HG03442 (cell line): ENCODE data around the gene PHF19.

Experiments
- ATAC-seq: cut with Tn5 transposase; IDR thresholded peaks from one replicate; pipeline ENCODE4 v1.9.1; 2021; ENCODE audit warnings: mild to moderate bottlenecking, moderate library complexity; ENCODE audit not compliant: unreplicated experiment

PHF19 gene

DNA sequence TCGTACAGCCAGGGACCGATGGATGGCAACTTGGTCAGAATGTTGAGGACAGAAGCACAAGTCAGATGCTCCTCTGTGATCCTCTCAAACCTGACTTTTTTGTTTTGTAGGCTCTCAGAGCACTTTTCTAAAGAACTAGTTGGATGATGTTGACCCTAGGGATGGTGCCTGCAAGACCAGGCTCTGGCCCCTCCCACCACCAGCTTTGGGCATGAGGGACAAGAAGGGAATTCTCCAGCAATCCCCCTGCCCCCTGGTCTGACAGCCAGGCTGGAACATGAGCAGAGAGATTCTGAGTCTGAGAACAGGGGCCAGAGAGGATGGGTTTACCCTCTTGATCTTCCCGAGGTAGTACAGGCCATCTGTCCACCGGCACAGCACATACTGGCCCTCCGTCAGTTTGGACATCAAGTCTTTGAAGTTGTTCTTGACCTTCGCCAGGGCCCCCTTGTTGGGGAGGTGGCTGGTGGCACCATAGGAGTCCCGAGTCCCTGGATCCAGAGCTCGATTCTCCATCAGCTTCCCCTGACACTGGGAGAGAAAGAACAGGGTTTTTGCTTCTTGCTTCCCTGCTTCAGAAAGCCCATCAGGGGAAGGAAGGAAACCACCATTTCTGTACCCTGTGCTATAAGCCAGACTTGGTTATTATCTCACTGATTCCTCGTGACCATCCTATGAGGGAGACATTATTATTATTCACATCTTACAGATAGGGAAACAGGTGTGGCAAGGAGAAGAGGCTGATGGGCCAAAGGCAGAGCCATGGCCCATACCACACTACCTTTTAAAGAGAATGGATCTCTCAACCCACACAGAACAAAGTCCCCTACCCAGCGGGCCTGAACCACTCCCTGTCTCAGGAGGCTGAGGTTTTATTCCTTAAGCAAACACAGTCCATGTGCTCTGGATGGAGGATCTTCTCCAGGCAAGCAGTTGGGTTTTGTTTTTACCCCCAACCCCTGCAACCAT lies 2.5 kb downstream of the PHF19 start:
- ATAC-seq, result no peak

GRCh38 chr9:120873512-120873911 lies 3.5 kb downstream of the PHF19 start:
- ATAC-seq, result no peak

DNA sequence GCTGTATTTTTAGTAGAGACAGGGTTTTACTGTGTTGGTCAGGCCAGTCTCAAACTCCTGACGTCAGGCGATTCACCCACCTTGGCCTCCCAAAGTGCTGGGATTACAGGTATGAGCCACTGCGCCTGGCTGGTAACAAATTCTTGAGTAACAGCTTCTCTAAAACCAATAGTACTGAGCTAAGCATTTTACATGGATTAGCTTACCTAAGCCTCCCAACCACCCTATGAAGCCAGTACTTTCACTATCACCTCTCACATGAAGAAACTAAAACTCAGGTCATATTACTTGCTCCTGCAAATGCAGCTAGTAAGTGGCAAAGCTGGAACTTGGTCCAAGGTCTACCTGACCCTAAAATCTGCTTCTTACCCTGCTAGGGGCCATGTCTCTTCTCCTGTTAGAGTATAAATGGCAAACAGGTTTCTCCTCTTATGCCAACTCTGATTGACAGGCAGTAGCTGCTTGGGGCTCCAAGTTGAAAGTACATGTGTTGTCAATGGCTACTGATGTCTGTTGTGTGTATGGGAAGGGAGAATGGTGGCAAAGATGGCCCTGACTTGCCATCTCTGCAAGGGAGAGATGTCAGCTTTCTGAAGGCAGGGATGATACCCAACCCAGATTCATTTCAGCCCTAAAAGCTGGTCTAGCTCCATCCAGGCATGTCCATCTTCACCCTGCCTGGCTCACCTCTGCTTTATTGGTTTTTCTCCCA lies 4.0 kb downstream of the PHF19 start:
- ATAC-seq, result no peak

DNA sequence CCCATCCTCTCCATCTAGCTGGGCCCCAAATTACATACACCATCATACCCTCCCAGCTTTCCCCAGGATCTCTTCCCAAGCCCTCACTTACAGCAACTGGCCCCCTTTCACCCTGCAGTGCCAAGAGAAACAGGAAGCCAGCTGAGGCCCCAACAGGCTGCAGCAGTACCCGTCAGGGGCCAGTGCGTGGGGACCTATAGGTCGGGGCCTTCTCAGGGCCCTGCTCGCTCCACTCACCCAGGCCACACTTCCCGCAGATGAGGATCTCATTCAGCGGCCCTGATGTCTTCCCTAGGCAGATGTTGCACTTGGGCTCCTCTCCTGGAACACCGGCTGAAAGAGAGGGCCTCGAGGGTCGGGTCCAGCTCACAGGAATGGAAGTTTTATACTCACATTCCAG lies 6.8 kb downstream of the PHF19 start:
- ATAC-seq, result no peak

DNA sequence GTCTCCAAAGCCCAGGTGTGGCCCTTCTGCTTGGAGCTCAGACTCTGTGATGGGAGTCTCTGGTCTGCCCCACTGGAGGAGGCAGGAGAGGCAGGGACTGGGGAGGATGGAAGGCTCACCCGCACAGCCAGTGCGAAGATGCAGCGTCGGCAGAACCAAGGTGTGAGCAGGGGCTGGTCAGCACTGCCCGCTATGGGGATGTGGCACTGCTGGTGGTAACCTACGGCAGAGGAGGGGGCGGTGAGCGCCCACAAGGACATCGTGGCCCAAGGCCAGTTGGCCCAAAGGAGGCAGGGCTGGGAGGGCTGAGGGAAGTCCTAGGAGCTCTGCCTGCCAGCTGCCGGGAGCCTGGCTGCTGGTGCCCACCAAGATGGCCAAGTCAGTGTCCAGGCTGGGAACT lies 7.3 kb downstream of the PHF19 start:
- no peak for ATAC-seq

DNA sequence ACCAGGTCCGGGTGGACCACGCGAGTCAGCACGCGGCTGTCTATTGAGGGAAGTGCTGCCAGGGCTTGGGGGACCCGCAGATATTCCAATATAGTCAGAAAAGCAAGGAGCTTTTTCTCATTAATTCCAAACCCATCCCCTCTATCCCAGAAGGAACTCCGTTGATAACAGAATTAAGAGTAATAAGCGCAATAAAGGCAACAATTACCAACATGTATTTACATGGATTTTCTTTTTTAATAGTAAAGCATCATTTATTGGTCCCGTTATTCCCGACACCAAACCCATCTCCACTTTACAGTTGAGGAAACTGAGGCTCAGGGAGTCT lies 7.7 kb downstream of the PHF19 start:
- ATAC-seq, result no peak

DNA sequence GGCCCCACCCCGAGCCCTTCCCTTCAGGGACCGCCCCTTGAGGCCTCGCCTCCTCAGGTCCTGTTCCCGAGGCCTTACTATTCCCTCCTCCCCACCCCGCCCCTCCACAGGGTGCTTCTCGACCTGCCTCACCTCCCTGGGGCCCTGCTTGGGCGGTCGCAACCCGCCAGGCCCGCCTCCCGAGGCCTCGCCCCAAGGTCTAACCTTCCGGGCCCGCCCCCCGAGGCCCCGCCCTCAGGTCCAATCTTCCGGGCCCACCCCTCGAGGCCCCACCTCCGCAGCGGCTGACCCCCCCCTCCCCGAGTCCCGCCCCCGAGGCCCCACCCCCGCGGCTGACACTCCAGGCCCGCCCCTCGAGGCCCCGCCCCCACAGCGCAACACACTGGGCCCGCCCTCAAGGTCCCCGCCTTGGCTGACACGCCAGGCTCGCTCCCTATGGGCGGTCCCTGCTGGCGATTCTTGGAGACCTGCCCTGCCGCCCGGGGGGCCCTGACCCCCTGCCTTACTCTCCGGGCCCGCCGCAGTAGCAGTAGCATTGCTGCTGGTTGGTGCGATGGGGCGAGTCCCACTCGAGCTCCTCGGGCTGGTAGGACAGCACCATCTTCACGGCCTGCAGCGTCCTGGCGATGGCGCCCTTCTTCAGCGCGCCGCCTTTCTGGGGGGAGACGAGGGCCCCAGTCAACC lies 8.2 kb downstream of the PHF19 start:
- ATAC-seq, result peak; percentile 87

DNA sequence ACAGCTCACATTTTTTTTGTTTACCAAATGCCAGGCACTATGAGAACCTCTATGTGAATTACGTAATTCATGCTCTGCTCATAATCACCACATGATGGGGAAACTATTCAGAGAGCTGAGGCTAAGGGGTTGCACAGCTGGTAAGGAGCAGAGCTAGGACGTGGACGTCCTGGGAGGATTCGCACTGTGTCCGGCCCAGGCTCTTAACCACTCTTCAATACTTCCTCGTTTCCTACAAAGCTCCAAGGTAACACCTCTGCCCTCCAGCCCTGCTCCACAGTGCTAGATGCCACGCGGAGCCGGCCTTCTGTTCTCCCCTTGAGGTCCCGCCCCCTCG lies 8.7 kb downstream of the PHF19 start:
- ATAC-seq, result no peak

DNA sequence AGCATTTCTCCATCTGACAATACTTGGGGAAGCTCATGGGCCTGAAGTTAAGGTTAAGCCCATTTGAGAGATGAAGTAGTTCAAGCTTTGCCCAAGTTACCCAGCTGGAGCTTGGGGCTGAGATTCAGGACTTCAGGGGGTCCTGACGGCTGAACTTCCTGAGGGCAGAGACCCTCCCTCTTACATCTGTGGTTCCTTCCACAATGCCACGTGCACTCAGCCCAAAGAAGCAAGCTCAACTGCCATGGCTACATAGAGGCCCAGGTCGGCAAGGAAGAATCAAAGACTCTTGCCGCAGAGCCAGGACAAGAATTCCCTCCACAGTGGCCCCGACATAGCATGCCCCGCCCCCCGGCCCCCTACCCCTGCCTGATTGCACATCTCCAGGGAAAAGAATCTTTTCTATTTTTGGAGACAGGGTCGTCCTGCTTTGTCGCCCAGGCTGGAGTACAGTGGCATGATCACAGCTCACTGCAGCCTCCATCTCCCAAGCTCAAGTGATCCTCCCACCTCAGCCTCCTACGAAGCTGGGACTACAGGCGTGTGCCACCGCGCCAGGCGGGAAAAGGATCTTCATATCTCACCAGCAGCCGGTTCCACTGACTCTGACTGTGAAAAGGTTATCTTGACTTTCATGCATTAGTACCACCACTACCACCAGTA lies 9.2 kb downstream of the PHF19 start:
- ATAC-seq, result no peak

DNA sequence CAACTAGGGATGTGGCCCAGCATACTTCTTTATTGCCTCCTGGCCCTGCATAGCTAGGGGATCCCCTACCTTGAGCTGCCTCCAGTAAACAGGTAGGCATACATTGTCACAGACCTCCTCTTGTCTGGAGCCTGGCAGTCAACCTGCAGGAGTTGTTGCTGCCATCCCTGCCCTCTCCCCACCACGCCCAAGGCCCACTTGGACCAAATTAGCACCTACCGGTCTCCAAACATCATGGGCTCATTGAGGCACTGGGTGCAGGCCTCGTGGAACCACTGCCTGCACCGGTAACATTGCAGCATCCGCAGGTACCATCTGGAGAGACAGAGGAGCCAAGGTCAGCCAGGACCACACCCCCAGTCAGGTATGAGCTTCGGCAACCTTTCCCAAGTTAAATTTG lies 10.3 kb downstream of the PHF19 start:
- no peak for ATAC-seq

DNA sequence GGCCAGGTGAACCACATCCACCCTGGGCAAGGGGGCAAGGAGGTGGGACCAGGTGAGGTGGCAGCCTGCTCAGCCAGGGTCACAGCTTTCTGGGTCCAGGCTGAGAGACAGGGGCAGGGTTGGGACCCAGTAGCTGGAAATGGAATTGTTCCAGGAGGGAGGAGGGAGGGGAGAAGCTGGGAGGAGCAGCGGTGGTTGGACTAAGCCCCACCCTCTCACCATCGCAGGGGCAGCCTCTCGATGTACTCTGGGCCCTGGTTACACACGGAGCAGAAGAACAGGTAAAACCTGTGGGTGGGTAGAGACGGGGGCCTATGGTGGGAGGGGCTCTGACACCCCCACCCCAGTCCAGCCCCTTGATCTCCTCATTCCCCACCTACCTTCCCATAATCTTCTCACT lies 11.2 kb downstream of the PHF19 start:
- no peak for ATAC-seq

DNA sequence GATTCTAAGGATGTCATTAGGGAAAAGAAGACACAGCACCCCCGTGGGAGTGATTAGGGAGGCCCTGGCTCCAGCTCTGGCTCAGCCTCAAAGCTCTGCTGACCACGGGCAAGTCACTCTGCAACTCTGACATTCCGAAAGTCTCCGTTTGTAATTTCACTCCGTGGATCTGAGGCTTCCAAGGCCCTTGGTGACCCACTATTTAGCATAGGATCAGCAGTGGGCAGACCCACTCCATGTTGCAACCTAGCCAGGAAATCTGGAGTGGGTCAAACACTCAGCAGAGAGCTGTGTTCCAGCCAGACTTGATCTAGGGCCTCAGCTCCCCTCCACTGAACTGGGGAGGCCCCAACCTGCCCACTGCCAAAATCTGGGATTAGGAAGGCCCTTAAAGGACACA lies 11.8 kb downstream of the PHF19 start:
- no peak for ATAC-seq

- ATAC-seq, result no peak
Observed at GRCh38 chr9:120864719-120865118, 12.3 kb downstream of the PHF19 start.

GRCh38 chr9:120863833-120864232 lies 13.2 kb downstream of the PHF19 start:
- ATAC-seq, result no peak

DNA sequence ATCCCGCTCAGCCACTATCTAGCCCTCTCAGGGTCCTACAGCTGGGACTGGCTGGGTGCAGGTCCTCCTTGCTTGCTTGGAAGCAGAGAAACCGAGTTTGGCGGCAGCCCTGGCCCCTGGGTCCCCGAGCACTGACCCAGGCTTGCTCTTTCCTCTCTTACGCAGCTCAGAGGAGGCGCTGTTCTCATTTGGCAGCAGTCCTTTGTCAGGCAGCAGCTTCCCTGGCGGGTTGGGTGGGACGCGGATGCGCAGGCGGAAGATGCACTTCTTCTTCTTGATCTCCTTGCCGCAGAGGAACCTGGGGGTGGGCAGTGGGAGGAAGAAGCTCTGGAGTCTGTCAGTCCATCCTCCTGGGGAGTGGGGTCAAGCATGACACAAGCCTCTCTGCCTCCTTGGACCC lies 14.5 kb downstream of the PHF19 start:
- ATAC-seq, result no peak

DNA sequence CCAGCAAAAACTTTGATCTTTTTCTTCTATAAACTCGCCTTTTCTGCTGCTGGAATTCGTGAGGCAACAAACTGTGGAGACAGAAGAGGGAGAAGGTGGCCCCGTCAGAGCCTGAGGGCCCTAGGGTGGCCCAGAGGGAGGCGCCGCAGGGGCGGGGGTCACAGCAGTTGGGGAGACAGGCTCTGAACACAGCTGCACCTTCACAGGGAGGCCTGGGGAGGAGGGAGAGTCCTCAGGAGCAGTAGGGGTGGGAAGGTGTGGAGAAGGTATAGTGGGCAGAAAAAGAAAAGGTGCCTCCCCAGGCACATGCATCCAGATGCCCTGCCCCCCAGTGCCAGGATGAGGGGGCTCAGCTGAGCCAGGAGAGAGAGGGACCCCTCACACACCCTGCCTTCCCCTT lies 15.1 kb downstream of the PHF19 start:
- no peak for ATAC-seq

- ATAC-seq, result no peak
Observed at GRCh38 chr9:120860083-120860482, 16.9 kb downstream of the PHF19 start.

GRCh38 chr9:120859361-120859760 lies 17.6 kb downstream of the PHF19 start:
- ATAC-seq, result no peak

DNA sequence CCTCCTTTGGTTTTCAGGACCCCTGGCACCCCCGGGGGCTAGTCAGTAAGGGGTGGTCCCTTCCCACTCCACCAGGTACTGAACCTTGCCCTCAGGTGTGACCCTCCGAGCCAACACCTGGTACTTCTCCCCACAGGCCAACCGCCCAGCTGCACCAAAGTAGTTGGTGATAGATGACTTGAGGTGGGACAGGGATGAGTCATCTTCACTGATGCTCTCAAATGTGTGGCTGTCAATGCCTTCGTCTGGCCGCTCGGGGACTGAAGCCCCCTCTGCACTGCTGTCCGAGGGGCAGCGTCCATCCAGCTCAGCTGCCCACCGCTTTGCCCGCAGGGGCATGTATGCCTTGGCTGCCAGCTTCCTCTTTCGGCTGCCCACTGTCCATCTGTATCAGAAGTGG lies 19.1 kb downstream of the PHF19 start:
- ATAC-seq, result no peak

GRCh38 chr9:120857481-120857880 lies 19.5 kb downstream of the PHF19 start:
- no peak for ATAC-seq

GRCh38 chr9:120856700-120857099 lies 20.3 kb downstream of the PHF19 start:
- ATAC-seq, result no peak
